Measurements from ENCODE around the gene THAP3.

The THAP3 gene

DNA sequence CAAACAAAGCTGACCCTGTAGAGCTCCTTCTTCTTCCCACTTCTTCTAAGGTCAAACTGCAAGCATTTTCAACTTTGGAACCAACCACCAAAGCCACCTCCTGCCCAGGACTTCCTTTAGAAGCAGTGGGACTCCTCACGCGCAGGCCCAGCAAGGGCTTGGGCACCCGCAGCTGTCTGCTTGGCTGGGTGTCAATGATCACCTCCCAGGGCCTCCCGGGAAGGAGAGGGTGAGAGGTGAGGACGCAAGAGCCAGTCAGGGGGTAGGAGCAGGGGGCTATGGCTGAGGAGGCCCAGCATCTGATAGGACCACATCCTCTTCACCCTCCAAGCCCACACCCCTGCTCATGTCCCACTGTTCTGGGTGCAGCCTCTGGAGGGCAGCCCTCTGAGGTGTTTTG is 32.2 kb upstream of the THAP3 start:
- TF ChIP-seq CTCF (IDR thresholded peaks at IDR 0.05; ENCODE audit: low read depth, low read length) = no peak

GRCh38 chr1:6592865-6593593 is 31.6 kb upstream of the THAP3 start:
- H3K4me3 ChIP-seq (ENCODE audit: low read depth, low read length) = no peak overlapping the region
- no peak for TF ChIP-seq CTCF (IDR thresholded peaks at IDR 0.05; ENCODE audit: low read depth, low read length)

More for the DNA sequence above, 32.2 kb upstream of the THAP3 start:
- H3K4me3 ChIP-seq (ENCODE audit: low read depth, low read length) = no peak overlapping the region

DNA sequence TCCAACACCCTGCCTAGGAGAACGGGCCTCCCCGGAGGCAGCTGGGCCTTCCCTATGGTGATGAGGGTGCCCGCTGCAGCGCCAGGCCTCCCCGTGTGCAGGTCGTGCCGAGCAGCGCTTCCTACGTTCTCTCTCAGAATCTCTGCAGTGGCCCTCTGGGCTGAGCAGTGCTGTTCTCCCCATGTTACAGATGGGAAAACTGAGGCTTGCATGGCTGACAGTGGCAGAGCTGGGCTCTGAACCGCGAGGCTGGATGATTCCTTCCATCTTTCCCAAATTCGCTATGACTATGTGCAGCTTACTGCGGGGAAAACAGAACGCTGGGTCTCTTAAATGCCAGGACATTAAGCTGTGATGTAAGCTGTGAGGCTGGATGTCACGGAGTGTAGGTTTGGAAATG is 30.9 kb upstream of the THAP3 start:
- no peak overlapping the region for H3K4me3 ChIP-seq (ENCODE audit: low read depth, low read length)
- TF ChIP-seq CTCF (IDR thresholded peaks at IDR 0.05; ENCODE audit: low read depth, low read length) = no peak

DNA sequence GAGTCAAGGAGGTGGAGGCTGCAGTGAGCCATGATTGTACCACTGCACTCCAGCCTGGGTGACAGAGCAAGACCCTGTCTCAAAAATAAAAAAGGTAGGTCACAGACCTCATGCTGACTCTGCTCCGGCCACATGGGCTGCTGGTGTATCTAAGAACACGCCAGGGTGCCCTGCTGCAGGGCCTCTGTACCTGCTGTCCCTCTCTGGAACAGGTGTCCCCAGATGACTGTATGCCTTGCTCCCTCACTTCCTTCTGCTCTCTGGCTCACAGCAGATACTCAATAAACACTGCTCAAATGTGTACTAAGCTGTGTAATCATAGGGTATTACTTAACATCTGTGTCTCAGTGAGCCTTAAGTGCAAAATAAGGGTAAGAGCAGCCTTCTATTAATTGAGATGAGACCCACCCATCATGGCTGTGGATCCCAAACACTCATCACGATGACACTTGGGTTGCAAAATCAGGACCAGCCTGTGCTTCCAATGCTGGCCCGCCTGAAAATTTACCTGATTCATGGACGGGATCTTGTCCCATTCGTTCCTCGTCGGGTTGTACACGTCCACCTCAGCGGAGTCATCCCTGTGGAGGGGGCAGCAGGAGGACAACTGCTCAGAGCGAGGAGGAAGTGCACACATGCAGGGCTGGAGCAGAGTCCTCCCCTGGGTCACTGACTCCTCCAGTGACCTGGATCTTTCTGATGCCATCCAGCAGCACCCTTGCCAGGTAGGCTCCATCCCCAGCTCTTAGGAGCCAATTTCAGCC is 29.5 kb upstream of the THAP3 start:
- H3K4me3 ChIP-seq (ENCODE audit: low read depth, low read length) = no peak overlapping the region
- no peak for TF ChIP-seq CTCF (IDR thresholded peaks at IDR 0.05; ENCODE audit: low read depth, low read length)

GRCh38 chr1:6596351-6596750 is 28.3 kb upstream of the THAP3 start:
- no peak overlapping the region for H3K4me3 ChIP-seq (ENCODE audit: low read depth, low read length)
- no peak for TF ChIP-seq CTCF (IDR thresholded peaks at IDR 0.05; ENCODE audit: low read depth, low read length)

- TF ChIP-seq CTCF (IDR thresholded peaks at IDR 0.05; ENCODE audit: low read depth, low read length) = no peak
- H3K4me3 ChIP-seq (ENCODE audit: low read depth, low read length) = no peak overlapping the region
Observed at GRCh38 chr1:6596886-6597776, 27.5 kb upstream of the THAP3 start.

All from WI38 (cell line).